Tibial nerve (tissue), 3 donors: Measurements from ENCODE around the gene ACBD6.

Experiments
- CTCF ChIP-seq, 5 experiments: fragments of 200-600 bp in 3 of 5; fragments of 450-650 bp in 2 of 5; sonication (generic) in 3 of 5; IDR thresholded peaks; one replicate each; pipeline ENCODE4 v1.5.1; 2016 to 2019; ENCODE audit warnings: antibody characterized with exemption in 5 of 5, mild to moderate bottlenecking in 3 of 5, moderate library complexity in 2 of 5
- POLR2A ChIP-seq, 2 donors: fragments of 450-650 bp; IDR thresholded peaks; one replicate each; pipeline ENCODE4 v1.6.1; 2017; ENCODE audit warnings: antibody characterized with exemption in 2 of 2, mild to moderate bottlenecking in 2 of 2, moderate library complexity in 2 of 2

GRCh38 chr1:180352021-180352420, 150.4 kb downstream of the ACBD6 start:
- TF ChIP-seq CTCF (IDR thresholded peaks at IDR 0.05) (no peak), POLR2A (IDR thresholded peaks at IDR 0.05) (no peak)
